GM10847 (cell line): Measurements from ENCODE around the gene NPHP4.

Experiments used
- POLR2A ChIP-seq: IDR thresholded peaks from 2 replicates; pipeline ENCODE4 v1.6.1; 2011; ENCODE audit not compliant: insufficient read length; ENCODE audit errors: extremely low read depth

The NPHP4 gene

DNA sequence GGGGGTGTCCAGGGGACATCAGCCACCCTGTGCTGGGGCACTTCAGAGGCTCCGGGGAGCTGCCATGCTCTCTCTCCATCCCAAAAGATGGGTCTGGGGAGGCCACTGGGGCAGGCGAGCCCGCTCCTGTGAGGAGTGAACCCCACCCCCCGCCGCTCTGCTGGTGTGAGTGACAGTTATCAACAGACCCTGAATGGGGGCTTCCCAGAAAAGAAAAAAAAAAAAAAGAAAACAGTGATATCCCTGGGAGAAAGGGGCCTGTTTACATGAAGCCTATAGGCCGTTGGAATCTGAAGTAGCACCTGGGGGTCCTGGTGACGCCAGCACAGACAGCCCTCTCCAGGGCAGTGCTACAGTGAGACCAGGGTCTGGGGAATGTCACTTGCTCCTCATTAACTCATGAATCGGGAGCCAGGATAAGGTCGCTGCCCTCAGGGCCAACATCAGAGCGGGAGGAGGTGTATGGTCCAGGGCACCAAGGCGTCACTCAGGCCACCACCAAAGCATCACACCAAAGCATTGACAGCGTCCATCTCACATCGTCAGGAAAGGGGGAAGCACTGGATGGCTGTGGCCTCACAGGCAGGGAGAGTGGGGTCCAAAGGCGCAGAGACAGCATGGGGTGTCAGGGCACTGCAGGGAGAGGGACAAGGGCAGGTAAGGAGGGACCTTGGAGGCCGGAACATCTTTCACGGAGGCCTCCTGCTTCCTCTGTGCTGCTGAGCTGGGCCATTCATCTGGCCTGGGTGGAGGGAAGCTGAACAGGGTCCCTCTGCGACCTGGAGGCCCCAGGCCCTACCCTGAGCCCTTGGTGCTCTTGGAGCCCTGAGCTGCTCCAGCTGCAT is 8.4 kb upstream of the NPHP4 start:
- TF ChIP-seq POLR2A, result no peak

DNA sequence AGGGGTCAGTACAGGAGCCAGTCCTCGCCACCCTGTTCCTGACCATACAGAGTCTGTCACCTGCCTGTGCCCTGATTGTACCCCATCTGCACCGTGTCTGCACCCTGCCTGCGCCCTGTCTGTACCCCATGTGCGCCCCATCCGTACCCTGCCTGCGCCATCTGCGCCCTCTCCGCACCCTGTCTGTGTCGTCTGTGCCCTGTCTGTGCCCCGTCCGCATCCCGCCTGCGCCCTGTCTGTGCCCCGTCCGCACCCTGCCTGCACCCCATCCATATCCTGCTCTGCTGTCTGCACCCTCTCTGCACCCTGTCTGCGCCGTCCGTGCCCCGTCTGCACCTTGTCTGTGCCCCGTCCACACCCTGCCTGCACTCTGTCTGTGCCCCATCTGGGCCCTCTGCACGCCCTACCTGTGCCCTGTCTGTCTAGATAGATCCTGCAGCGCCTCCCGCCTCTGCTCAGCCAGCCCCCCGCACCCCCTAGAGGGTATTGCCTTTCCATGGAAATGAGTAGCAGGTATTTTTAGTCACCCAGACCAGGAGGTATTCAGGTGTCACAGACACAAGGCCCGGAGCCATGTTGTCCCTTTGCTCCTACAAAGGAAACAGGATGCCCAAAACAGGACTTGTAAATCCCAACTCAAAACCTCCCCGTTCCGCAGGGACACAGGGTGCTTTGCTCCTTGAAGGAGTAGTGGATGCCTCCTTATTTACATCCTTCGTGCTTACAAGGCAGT is 7.7 kb upstream of the NPHP4 start:
- no peak for TF ChIP-seq POLR2A

DNA sequence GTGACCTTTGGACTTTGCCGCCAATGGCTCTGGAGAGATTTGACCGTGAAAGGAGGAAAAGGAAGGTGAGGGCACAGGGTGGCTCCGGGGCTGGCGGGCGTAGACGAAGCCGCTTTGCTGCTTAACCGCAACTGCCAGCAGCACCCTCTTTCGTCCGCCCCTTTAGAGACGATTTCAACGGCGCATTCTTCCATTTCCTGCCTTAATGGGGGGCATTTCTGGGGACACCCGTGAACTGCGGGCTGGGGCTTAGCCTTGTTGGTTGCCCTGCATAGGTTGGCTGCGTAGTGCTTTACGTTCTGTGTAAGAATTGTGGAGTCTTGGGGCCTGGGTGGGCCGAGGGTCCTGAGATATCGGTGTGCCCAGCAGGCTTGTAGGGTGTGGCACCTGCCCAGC is 6.7 kb upstream of the NPHP4 start:
- TF ChIP-seq POLR2A, result no peak

DNA sequence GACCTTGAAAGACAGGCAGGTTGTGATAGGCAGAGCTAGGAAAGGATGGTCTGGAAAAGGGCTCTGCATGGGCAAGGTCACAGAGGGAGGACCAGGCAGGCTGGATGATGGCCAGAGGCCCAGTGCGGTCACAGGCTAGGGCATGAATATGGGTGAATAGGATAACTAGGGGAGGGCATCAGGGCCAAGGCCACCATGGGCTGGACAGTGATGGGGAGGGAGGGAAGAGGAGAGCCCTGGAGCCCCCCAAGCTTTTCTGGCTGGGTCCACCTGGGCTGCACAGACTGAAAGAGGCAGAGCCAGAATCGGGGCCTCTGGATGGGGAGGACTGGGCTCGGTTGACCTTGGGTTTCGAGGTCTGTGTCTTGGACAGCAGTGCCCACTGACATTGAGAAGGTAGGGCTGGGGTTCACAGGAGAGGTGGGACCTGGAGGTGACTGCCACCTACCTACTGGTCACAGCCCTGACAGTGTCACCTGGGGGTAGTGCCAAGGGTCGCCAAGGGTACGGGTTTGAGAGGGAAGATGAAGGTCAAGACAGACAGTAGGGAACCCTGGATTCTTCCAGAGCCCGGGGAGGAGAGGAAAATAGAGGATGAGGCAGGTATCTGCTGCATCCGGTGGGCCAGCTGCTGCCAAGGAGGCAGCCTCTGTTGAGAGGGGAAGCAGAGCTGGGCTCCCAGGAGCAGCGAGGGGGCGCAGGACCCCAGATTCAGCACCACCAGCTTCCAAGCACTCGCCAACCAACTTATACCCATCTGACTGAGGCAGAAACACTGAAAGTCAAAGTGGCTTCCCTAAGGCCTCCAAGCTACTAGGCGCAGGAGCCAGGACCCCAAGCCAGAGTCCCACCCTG is 6.1 kb upstream of the NPHP4 start:
- TF ChIP-seq POLR2A, result no peak

DNA sequence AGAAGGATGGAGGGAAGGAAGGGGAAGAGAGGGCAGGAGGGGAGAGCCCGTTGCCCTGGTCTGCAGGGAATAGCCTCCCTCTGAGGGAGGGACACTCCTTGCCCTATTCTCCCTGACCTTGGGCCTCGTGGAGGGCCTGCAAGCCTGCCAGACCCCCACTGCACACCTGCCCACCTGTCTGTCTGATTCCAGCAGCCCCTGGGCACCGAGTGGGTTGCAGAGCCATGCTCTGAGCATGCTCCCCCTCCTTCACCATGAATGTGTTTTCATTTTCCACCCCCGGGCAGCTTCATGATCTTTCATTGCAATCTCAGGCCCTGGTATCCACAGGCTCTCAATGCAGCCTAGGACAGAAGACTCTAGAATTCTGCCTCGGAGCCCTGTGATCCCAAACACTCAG is 5.1 kb upstream of the NPHP4 start:
- TF ChIP-seq POLR2A, result no peak

DNA sequence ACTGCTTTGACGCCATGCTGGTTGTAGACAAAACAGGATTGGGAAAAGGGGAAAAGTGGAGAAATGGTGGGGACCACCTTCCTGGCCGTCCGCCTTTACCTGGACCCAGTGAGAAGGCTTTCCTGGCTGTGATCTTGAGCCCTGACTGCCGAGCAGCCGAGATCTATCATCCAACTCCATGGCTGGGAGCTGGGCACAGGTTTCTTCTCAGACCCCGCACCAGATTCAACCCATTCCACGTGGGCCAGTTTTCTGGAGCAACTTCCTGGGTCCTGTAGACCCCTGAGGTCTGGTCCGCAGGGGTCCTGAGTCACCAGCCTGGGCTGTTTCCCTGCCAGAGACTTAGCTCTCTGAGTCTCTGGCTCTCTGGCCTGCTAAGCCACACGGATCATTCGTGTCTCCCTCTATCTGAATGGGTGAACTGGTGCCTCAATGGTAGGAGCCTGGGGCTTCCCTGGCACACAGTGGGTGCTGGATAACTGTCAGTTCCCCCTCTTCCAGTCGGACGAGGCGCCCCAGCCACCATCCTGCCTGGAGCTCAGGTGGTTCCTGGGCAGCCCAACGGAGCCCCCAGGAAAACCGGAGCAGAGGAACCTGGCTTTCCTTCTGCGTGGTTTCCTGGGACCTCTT is 4.5 kb upstream of the NPHP4 start:
- TF ChIP-seq POLR2A, result no peak

DNA sequence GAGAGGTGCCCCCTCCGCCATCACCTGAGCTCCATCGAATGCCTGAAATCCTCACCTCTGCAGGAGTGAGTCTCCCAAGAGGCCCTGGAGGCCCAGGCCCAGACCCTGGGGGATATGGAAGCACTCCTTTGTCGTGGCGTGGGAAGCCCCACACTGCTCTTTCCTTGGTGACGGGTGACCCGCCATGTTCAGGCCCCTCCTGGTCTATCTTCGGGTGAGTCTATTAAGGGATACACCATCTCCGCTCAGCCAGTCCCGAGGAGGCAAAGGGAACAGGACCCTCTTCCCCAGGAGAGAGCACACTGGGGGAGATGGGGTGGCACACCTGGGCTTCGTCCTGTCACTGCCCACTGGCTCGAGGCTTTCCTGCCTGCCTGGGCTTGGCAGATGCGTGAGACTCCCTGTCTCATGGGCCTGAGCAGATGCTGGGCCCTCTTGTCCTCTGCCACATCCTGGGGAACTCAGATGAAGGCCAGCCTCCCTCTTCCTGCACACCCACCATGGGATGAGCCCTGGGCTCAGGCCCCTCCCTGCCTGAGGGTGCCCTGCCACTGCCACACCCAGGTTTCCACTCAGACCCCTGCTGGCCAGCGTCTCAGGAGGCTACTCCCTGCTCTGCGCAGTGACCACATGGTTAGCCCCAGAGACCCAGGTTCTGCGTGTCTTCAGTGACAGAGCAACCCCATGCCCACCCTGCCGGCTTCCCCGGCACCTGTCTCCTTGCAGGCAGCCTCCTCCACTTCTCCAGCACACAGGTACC is 3.8 kb upstream of the NPHP4 start:
- TF ChIP-seq POLR2A, result no peak

DNA sequence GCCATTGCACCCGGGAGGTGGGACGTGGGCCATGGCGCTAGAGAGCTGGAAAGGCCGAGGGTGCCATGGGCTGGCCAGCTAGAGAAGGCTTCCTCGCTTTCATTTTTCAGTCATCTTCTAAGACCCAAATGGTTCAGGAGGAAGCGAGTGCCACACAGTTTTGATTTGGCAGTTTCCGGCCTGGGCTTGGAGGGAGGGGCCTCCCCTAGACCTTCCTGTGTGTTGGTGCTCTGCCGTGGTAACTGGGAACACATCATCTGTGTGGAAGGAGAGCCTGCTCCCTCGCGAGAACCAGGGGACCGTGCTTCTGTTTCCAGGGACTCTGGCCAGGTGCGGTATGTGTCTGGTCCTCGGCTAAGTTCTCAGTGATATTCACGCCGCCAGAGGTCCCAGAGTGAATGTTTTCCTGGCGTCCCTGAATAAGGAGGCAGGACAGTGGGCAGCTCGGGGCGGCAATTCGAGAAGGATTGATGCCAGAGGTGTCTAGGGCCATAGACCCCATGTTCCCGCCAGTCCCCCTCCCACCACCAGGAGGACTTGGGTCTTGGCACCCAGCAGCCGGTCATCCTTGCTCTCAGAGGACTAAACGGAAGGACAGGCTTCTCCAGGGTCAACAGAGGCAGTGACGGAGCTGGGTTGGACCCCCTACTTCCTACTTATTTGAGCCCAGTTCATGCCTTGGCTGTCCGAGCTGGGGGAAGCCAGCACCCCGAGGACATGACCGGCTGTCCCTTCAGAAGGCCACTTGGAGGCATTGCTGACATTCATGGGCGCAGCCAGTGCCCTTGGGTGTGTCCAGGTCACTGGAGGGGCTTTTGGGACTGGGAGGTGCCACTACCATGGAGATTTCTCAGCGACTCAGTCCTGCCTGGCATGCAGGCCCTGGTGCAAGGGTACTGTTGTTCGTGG is 2.7 kb upstream of the NPHP4 start:
- TF ChIP-seq POLR2A, result no peak

DNA sequence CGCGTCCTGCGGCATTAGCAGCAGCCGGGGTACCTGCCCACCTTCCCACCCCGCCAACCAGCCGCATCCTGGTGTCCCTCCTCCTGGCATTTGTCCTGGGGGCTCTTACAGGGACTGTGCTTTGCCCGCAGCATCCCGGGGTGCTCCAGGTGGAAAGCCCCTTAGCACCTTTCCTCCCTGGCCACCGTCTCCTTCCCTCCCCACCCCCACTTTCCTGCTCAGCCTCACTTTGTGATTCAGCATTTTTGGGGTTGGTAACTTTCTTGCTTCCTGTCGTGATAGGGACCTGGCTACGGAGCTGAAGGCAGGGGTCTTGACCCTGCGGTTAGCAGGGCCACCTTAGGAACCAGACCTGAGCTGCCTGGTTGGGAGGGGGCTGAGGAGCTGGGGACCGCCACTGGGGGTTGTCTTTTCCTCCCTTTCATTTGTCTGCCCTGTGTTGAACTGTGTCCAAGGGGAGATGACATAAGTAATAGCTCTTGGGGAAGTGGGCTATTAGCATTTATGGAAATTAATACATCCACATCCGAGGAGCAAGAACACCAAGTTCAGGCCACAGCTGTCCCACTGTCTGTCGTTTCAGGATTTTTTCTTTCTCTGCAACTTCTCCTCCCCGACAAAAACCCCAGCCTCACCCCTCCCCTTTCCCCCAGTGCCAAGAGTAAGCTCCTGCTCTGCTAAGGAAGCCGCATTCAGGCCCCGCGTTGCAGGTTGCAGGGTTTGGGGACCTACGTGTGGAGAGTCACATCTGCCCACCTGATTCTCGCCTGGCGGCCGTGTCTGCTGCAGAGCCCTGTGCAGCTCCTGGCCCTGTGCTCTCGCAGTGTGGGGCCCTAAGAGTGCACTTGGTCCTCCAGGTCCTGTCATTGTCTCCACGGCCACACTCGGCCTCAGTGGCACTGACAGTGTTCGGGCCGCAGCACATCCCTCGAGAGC is 1.6 kb upstream of the NPHP4 start:
- TF ChIP-seq POLR2A, result no peak

DNA sequence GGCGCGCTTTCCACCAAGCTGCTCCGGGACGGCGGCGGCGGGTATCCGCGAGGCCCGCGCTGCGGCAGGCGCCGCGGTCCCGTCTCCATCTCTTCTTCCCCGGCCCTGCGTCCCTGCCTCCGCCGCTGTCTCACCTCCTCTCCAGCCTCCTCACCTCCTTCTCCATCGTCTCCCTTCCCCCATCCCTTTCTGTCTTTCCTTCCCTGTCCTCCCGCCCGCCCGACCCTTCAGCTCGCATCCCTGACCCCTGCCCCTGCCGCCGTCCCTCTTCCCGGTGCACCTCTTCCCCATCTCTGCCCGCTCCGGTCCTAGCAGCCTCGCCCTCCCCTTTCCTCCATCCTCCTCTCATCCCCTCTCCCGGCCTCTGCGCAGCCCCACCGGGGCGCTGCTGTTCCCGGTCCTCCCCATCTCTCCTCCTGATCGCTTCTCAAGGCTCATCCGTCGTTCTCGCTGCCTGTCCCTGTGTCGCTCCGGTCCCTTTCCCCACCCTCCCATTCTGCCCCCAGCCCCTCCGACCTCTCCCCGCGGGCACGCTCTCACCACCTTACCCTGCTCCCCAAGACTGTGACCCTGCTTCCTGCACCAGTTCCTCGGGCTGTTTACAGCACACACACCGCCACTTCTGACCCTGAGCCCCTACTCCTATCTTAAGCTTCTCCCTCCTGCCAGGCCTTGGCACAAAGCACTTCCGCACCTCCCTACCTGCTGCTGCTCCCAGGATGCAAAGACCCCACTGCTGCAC is 760 bp upstream of the NPHP4 start:
- TF ChIP-seq POLR2A, result no peak

DNA sequence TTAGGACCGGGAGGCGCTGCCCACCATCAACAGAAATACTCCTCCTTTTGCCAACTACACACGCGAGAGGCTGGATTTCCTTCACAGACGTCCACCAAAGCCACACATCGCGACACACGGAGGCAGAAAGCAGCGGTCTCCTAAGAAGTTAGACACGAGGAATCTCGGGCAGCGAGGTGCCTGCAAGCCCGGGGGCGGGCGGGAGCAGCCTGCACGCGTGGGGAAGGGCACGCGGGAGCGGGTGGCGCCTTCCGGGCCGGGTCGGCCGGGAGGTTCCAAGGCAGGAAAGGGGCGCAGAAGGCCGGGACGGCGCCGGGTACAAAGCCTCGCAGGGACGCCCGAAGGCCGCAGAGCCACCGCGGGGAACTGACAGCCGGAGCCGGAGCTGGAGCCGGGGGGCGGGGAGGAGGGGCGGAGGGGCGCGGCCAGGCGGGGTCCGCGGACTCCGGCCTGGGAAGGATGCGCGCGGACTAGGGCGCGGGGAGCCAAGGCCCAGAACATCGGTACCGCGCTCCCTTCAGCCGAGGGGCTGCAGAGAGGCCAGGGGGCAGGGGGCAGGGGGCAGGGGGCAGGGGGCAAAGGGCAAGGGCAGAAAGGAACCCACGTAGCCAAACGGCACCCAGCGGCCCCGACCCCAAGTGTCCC is 722 bp downstream of the NPHP4 start:
- TF ChIP-seq POLR2A, result no peak
